NCI-H82 (cell line): ENCODE data around the gene FKBP7.
"Not testable (repeated sequence)": the region's sequence is repeated elsewhere in the genome, so short reads cannot be mapped to it uniquely, and the experiment has no call there.

Source experiments
- DNase-seq: peaks from one replicate; lab custom pipeline; 2025; lab: John Stamatoyannopoulos, UW

FKBP7 gene

GRCh38 chr2:178449700-178450523, 28.5 kb downstream of the FKBP7 start:
- no peak for DNase-seq

- no peak for DNase-seq
Observed at GRCh38 chr2:178448968-178449661, 29.3 kb downstream of the FKBP7 start.

GRCh38 chr2:178441426-178441825, 37.0 kb downstream of the FKBP7 start:
- no peak for DNase-seq

- DNase-seq, result no peak
Observed at GRCh38 chr2:178436662-178437061, 41.7 kb downstream of the FKBP7 start.

GRCh38 chr2:178429336-178429735, 49.1 kb downstream of the FKBP7 start:
- peak; percentile 35 for DNase-seq

GRCh38 chr2:178428396-178428806, 50.0 kb downstream of the FKBP7 start:
- DNase-seq, result no peak

- no peak for DNase-seq
Observed at GRCh38 chr2:178427458-178427857, 50.9 kb downstream of the FKBP7 start.

- no peak for DNase-seq
Observed at GRCh38 chr2:178426388-178426787, 52.0 kb downstream of the FKBP7 start.

- DNase-seq, result no peak
Observed at GRCh38 chr2:178425255-178425827, 53.1 kb downstream of the FKBP7 start.

- DNase-seq, result not testable (repeated sequence)
Observed at GRCh38 chr2:178423746-178424145, 54.7 kb downstream of the FKBP7 start.

GRCh38 chr2:178422097-178422496, 56.3 kb downstream of the FKBP7 start:
- no peak for DNase-seq

GRCh38 chr2:178420463-178420999, 57.9 kb downstream of the FKBP7 start:
- no peak for DNase-seq

- peak; percentile 15 for DNase-seq
Observed at GRCh38 chr2:178419123-178419522, 59.3 kb downstream of the FKBP7 start.

- DNase-seq, result no peak
Observed at GRCh38 chr2:178418426-178418825, 60.0 kb downstream of the FKBP7 start.

- DNase-seq, result no peak
Observed at GRCh38 chr2:178417916-178418315, 60.5 kb downstream of the FKBP7 start.

GRCh38 chr2:178415979-178416378, 62.4 kb downstream of the FKBP7 start:
- DNase-seq, result no peak

GRCh38 chr2:178414266-178415247, 63.8 kb downstream of the FKBP7 start:
- DNase-seq, result peak; percentile 98
